Measurements from ENCODE around the gene CGB3.
"Not testable (repeated sequence)": the region's sequence is repeated elsewhere in the genome, so short reads cannot be mapped to it uniquely, and the experiment has no call there.

DNA sequence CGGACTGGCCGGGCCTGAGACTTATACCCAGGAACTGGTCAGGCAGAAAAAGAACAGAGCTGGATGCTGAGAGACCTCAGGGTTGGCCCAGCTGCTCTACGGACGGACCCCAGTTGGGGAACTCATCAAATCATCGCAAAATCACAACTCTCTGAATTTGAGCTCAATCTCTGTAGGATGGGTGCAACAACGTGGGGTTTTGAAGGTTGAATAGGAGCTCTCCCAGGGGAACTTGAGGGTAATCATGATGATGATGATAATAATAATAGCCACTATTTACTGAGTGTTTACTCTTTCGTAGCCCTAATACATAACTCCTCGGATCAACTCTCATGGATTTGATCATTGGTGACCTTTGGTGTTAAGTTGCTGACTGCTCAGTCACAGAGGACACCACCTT, 6.2 kb upstream of the CGB3 start:
- TF ChIP-seq, protein P1, sequence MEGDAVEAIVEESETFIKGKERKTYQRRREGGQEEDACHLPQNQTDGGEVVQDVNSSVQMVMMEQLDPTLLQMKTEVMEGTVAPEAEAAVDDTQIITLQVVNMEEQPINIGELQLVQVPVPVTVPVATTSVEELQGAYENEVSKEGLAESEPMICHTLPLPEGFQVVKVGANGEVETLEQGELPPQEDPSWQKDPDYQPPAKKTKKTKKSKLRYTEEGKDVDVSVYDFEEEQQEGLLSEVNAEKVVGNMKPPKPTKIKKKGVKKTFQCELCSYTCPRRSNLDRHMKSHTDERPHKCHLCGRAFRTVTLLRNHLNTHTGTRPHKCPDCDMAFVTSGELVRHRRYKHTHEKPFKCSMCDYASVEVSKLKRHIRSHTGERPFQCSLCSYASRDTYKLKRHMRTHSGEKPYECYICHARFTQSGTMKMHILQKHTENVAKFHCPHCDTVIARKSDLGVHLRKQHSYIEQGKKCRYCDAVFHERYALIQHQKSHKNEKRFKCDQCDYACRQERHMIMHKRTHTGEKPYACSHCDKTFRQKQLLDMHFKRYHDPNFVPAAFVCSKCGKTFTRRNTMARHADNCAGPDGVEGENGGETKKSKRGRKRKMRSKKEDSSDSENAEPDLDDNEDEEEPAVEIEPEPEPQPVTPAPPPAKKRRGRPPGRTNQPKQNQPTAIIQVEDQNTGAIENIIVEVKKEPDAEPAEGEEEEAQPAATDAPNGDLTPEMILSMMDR (IDR thresholded peaks at IDR 0.05), result not testable (repeated sequence)
- TF ChIP-seq POLR2A, POLR2AphosphoS5 (IDR thresholded peaks at IDR 0.05): not testable (repeated sequence)

Measured in suprapubic skin (tissue), 4 donors.